GM19397 (cell line): Measurements from ENCODE around the gene KCNN1.
A peak's percentile ranks its signal among the peaks of the same experiment; 100 is the strongest.

Experiments used
- ATAC-seq: cut with Tn5 transposase; IDR thresholded peaks from one replicate; pipeline ENCODE4 v1.9.1; 2021; ENCODE audit warnings: mild to moderate bottlenecking, moderate library complexity; ENCODE audit not compliant: unreplicated experiment

The KCNN1 gene

DNA sequence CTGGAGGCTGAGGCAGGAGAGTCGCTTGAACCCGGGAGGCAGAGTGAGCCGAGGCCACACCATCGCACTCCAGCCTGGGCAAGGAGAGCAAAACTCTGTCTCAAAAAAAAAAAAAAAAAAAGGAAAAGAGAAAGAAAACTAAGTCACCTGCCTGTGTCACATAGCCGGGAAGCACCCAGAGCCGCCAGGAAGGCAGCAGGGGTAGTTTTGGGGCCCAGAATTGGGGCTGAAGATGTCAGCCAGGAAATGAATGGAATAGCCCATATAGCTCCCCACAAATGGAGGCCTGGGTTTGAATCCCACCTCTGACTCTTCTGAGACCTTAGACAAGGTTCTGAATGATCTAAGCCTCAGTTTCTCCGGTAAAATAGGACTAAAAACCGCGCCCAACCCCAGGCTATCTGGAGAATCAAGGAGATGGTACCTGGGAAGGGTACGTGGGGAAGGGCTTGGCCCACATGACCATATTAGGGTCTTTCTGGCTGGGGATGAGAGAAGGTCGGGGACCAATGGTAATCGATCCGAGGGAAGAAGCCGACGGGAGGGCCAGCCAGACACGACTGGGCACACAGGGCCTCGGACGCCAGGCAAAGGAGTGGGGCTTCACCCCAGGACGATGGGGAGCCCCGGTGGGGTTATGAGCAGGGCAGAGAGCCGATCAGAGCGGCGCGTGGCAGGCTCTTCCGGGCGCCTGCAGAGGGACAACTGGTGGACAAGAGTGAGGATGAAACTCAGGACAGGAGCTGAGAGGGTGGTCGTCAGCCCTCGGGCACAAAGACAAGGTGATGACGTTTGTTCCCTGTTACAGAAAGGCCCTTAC lies 19.7 kb upstream of the KCNN1 start:
- peak; percentile 20 for ATAC-seq

DNA sequence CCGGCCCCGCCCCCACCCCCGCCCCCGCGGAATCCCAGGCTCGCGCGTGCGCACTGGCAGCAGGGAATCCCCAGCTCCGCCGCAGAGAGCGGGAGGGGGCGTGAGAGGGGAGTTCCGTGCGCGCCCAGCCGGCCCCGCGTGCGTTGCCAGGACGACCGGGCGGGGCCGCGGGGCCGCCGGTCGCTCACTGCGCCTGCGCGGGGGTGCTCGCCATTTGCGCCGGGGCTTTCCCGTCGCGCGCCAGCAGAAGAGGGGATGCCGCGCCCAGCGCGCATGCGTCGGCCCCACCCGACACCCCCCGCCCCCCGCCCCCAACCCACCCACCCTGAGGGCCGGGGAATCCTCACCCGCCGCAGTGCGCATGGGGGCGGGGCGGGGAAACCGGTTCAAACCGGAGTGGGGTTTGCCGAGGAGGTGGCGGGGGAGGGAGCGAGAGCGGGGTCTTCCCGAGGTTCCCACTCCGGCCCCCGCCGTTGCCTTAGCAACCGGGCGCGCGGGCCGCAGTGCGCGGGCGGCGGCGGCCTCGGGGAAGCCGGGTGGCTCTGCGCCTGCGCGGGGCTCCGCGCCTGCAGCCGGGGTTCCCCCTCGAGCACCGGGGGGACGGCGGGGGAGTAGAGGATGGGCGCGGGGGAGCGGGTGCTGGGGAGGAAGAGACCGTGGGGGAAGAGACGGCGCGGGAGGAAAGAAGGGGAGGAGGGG lies 18.9 kb upstream of the KCNN1 start:
- ATAC-seq: peak; percentile 68

DNA sequence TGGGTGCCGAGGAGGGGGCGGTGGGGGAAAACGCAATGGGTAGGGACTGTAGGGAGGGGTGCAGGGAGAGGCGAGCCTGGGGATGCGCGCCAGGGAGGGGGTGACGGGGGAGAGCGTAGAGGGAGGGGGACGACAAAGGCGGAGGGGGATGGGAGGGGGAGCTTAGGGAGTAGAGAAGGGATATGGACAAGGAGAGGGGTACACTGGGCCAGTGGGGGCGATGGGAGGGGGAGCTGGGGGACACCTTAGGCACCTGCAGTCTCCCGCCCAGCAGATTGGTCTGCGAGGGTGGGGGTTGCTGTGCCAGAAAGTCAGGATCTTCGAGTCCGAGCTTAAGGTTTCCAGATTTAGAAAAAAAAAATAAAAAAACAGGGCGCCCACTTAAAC lies 18.4 kb upstream of the KCNN1 start:
- ATAC-seq: no peak

DNA sequence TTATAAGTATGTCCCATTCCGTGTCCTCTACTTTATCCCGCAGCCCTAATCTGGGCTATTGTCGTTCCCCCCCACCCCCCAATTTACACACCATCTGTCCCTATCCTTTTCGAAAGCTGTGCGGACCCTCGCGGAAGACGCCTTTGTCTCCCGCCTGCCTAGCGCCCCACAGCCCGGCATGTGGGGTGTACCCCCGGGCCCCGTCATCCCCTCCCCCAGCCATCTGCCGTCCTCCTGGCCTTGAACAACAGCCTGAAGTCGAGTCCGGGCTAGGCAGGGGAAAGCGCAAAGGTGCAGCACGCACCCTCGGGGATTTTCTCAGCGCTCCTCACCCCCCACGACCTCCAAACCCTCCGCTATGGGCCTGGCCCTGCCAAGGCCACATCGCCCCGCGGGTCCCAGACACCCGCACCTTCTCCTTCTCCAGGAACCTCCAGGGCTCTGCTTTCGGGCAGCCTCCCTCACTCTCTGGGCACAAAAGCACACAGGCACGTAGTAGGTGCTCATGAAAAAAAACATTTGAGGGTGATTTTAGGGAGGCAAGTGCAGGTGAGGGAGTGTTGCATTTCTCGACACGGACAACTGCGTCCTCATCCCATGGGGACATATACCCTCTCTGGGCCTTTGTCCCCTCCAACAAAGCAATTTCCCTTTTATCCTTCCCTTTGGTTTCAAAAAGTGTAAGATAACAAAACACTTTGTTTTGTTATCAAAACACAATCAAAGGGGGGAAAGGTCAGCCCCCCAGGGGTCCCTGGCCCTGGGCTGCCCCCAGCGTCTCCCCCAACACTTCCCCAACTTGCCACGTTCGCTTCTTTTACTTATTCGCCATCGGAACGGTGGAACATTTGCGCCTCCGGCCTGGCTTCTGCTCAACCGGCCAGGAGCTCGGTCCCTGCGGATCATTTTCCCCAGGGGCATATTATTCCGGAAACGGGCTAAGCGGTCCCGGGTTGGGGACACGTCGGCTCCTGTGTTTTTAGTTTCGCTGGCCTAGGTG lies 17.7 kb upstream of the KCNN1 start:
- no peak for ATAC-seq

DNA sequence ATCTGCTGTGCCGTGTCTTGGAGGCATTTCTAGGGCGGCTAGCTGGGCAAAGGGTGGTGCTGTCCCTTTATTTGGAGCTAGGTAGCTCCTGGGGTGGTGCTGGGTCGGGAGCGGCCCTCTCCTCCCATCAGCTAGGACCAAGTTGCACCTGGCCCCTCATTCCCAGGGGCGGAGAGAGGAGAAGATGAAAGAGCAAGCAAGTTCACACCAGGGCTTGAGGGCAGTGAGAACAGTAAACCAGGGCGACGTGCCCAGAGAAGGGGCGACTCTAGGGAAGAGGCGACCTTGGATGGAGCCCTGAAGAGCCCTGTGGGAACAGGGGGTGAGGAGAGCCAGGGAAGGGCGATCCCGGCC lies 17.0 kb upstream of the KCNN1 start:
- ATAC-seq: no peak

DNA sequence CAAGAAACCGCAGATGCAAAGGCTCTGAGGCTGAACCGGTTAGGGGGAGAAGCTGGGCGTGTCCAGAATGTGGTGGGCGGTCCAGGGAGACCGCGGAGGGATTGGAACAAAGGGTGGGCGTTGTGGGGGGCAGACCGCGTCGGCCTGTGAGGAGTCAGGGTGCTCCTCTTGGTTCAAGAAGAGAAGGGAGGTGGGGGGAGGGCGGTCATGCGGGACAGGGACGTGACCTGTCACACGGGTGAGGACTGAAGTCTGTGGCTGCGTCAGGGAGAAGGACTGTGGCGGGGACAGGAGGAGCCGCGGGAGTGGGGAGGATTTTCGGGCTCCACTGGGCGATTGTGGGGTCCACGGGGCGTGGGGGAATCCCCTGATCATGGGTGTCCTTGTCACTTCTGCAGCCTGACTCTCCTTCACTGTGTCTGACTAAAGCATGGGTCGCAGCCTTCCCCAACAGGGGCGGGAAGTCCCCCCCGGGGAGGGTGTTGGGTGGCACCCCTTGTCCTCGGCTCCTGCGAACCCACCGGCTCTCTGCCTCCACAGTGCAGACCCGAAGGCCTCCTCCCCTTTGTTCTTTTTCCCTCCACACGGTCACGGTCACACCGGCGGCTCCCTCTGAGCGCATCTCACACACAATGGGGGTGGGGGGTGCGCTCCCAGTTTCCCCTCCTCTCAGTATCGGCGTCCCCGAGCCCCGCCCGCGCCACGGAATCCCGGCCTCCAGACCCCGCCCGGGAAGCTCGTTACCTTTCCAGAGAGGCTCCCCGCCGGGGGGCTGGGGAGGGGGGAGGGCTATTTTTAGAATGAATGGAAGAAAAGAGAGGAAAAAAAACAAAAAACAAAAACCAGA lies 16.4 kb upstream of the KCNN1 start:
- ATAC-seq: no peak

DNA sequence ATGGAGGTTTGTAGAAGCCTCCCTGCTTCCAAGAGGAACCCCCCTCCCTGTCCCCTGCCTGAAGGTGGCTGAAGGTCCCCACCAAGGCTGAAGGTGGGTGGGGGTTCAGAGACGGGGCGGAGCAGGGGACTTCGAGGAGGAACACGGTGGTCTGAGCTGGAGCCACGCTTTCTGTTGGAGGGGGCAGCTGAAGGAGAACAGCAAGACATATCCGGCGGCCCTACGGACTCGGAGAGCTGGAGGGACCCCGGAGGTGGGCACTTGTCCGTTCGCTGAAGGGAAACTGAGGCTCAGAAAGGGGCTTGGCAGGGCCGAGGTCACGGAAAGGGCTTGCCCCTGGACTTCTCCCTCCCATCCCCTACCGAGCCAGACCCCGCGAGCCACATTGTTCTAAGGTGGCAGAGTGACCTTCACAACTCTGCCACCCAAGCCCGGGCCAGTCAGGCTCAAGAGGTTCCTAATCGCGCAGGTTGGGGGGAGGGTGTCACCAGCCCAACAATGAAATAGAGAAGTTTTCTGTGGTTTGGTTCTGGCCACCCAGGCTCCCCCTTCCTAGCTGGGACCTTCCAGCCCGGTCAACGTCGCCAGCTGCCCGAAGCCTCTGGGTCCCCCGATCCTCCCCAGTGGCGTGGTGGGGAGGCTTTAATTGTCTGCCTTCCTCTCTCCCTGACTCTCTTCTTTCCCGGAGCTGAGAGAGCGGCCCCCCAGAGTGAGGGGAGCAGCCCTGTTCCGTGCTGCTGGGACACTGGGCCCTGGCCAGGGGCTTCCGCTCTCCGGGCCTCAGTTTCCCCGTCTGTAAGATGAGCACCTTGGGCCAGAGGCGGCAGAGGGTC lies 15.5 kb upstream of the KCNN1 start:
- no peak for ATAC-seq

DNA sequence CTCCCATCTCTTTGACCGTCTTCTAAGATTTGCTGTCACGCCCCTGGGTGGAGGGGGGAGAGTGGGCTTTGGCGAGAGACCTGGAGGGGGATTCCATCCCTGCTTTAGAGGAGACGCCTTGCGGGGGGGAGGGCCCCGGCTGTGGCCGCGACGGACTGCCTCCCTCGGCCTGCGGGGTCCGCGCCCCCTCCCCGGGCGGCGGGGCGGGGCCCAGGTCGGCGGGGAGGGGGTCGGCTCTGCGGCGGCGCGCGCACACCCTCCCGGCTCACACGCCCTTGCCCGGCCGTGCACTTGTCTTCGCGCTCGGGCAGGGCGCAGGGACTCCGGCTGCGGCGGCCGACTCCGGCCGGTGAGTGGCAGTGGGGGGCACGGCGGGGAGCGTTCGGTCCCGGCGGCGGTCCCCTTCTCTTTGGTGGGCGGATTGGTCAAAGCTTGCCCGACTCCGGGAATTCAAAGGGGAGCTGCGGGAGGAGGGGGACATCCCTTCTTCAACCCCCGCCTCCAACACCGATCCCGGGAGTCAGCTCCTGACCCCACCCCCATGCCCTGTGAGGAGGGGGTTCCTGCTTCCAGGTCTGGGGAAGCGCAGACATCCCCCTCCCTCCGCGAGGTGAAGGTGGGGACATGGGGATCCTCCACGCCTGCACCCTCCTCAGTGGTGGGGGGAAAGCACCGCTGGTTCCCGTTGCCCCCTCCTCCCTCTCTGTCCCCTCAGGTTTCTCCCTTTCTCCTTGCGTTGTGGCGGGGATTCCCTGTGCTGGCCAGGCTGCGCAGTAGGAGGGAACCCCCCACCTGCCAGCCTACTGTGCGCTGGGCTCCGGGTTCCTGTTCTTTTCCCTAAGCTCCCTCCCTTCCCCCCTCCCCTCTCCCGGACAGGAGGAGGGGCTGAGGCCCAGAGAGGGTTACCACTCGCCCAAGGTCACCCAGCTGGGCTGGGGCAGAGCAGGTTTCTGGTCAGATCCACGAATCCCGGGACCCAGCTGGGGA lies 14.6 kb upstream of the KCNN1 start:
- ATAC-seq: no peak

DNA sequence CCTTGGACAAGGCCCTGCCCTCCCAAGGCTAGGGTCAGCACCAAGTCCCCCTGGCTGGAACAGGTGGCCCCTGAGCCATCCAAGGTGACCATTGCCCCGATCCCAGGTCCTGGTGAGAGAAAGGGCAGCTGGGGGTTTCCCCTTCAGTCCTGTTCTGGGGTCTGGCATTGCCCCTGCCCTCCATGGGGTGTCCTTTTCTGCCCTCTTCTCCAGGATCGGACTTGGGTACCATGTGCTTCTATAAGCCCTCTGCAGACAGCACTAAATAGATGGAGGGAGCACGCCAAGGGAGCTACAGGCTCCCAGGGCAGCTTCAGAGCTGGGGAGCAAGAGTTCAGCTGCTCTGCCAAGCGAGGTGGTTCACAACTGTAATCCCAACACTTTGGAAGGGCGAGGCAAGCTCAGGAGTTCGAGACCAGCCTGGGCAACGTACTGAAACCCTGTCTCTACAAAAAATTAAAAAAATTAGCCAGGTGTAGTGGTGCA lies 13.5 kb upstream of the KCNN1 start:
- no peak for ATAC-seq

DNA sequence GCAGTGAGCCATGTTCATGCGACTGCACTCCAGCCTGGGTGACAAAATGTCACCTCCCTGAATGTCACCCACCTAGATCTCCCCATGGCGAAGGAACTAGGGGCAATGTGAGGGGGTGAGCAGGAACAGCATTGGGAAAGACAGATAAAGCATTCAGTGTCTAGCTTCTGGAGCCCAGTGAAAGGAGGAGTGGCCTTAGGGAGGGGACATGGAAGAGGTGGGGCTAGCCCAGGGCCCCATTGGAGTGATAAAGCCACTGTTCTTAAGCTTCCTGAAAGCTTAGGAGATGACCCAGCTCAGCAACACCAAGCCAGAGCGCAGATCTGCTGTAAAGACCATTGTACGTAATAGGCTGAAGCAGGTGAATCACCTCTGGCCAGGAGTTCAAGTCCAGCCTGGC lies 13.0 kb upstream of the KCNN1 start:
- ATAC-seq: no peak

DNA sequence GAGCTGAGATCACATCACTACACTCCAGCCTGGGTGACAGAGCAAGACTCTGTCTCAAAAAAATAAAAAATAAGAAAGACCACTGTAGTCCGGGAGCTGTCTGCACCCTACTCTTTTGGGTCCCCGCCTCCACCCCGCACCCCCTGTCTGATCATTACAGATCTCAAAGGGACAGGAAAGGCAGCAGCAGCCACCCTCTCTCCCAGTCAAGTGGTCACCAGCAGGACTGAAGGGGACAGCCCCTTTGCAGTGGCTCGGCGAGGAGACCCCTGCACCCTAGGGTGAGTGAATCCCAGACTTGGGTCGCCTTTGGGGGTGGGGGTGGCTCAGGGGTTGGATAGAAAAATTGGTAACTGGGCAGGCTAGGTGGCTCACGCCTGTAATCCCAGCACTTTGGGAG lies 12.5 kb upstream of the KCNN1 start:
- no peak for ATAC-seq

DNA sequence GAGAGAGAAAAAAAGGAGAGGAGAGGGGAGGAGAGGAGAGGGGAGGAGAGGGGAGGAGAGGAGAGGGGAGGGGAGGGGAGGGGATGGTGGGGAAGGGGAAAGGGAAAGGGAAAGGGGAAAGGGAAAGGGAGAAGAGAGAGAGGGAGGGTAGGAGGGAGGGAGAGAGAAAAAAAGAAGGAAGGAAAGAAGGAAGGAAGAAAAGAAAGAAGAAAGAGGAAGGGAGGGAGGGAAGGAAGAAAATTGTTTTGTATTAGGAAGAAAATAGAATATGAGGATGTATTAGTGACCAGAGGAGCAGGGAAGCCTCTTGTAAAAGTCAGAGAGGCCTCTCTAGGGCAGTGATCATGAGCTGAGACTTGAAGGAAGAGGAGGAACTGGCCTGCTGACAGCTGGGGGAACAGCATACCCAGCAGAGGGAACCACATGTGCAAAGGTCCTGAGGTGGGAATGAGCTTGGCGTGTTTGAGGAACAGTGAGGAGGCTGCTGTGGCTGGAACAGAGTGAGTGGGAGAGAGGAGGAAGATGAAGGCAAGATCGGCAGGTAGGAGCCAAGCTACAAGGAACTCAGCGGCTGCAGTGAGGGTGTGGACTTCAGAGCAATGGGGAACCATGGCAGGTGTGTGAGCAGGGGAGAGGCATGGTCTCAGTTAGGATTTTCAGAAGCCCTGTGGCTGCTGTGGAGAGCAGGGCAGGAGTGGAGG lies 9.6 kb upstream of the KCNN1 start:
- ATAC-seq: no peak

DNA sequence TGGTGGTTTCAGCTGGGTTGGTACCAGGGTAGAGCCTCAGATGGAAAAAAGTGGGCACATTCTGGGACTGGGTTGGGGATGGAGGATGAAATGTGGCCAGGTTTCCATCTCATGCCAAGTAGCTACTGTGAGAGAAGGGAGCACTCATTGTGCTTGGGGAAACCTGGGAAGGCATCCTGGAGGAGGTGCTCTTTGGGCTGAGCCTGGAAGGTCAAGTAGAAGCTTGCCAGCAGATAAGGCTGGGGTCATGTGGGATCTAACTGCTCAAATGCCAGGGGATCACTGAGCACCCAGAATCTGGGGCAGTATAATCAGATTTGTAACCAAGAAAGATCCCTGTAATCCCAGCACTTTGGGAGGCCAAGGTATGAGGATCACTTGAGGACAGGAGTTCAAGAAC lies 9.0 kb upstream of the KCNN1 start:
- no peak for ATAC-seq

DNA sequence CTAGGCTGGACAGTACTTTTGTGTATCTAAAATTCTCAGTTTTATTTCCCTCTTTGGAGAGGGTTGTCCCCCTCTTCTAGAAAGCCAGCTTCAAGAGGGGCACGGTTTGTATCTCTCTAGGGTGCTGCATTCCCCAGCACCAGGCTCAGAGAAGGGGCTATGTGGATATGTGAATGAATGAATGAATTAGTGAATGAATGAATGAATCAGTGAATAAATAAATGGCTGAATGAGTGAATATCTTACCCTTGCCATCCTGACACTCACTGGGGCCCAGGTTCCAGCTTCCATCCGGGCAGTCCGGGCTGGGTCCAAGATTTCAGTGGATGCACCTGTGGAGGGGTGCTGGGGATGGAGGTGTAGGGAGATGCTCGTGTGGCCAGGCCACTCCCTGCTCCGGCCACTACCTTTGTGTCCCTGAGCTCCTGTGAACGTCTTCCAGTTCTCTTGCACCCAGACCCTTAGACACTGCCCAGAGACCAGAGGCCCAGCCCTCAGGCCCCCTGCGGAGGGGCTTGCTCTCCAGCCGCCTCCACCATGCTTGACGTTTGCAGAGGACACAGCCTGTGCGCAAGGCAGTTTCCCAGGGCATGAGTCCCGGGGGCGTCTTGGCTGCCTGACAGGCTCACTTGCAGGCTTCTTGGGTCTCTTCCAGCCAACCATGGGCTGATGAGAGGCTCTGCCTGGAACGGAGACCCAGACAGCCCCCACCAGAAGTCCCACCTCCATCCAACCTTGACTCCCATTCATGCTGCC lies 2.8 kb upstream of the KCNN1 start:
- ATAC-seq: no peak

DNA sequence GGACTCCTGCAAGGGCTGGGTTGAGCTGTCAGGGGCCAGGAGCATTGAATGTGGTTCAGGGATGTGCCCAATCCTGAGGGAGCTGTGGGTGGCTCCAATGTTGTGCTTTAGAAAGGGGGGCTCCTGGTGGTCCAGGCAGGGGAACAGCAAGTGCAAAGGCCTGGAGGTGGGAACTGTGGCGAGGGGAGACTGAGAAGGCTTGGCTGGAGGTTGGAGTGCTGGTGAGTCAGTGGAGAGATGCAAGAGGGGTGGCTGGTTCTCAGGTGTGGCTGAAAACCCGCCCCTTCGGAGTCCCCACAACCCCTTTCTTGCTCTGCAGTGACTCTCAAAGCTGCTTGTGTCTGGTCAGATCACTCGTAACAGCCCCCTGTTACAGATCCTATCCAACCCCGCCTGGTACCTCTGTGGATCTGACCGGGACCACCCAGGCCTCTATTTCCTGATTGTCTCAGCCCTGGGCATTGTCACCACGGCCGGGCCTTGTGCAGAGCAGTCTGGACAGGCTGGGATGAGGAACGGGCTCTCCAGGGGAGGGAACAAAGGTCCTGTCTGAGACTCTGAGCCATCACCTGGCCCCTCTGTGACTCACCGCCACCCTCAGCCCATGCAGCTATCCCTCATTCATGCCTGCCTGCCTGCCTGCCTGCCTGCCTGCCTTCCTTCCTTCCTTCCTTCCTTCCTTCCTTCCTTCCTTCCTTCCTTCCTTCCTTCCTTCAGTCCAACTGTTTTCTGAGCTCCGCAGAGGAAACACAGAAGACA lies 1.4 kb upstream of the KCNN1 start:
- no peak for ATAC-seq

DNA sequence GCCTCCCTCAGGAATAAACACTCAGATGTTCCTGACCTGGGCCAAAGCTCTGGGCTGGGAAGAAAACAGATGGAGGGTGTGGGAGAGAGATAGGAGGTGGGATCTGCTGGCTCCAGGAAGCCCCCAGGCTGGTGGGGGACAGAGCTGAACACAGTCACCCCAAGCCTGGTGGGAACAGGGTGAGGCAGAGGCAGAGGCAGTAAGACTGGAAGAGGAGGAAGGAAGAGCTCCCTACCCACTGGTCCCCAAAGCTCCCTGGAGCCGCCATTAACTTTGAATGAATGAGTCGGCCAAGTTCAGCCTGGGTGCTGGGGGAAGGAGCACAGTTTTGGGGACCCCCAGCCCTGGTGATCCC lies 801 bp upstream of the KCNN1 start:
- no peak for ATAC-seq
